T-helper 1 cell (primary cell): ENCODE measurements around the gene OMD.

Experiments
- DNase-seq, 5 donors: peaks; one replicate each; pipeline ENCODE4 v3.0.0-alpha.2; 2012 to 2020
- total RNA-seq, 4 donors: gene quantifications; one replicate each; lab custom pipeline; 2026; lab: John Stamatoyannopoulos, UW

Gene OMD, protein sequence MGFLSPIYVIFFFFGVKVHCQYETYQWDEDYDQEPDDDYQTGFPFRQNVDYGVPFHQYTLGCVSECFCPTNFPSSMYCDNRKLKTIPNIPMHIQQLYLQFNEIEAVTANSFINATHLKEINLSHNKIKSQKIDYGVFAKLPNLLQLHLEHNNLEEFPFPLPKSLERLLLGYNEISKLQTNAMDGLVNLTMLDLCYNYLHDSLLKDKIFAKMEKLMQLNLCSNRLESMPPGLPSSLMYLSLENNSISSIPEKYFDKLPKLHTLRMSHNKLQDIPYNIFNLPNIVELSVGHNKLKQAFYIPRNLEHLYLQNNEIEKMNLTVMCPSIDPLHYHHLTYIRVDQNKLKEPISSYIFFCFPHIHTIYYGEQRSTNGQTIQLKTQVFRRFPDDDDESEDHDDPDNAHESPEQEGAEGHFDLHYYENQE
- 0 reads per million in 4 donors for total RNA-seq

DNA sequence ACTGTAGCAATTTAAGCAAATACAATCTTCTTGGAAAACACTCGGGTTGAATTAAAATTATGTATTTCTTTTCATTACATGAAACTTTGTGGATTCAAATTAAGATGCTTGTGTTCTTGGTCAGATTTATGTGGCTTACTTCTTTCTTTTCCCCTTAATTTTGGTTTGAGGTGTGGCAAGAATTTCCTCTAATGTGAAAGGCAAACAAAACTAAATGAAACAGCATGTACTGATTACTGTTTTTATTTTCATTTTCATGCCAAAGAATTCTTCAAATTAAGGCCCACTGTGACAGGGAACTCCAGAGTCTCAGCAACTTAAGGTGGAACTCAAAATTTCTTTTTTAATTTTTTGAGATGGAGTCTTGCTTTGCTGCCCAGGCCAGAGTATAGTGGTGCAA is at the start of gene OMD:
Gene OMD, minus strand, starts transcription at position 132 of the 400 bp plus-strand sequence. CDS start 6,913 bp downstream, outside the sequence.
- no peak for DNase-seq

DNA sequence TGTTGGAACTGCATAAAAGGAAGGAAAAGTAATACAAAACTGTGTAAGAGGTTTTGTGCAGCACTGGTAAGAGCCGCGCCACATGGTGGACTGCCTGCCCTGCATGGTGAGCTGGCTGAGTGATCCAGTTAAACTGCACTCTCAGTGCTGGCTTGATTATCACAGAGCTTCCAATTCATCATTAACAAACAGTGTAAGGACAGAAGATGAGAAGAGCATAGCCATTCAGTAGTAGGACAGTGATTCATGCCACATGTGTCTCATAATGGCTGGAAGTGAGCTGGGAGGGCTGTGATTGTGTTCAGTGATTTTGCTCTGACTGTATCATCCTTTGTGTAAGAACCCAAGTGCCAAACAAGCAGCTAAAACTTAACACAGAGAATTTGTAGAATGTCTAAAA is 43.9 kb upstream of the OMD start:
- no peak for DNase-seq

DNA sequence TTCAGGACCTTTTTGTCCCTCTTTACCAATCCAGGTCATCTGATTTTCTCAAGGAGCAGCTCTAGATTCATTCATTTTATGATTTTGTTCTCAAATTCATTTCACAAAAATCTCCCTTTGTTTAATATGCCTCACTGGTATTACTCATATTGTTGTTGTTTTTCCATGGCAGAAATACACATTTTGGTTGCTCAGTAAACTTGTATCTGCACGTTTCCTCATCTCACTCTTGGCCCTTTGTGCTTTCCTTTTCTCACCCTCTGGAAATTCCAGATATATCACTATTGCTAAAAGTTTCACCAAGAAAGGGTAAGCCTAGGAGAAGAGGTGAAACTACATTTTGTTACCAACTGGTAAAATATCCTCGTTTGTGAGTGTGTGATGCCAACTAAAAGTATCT is 43.2 kb upstream of the OMD start:
- DNase-seq: no peak

DNA sequence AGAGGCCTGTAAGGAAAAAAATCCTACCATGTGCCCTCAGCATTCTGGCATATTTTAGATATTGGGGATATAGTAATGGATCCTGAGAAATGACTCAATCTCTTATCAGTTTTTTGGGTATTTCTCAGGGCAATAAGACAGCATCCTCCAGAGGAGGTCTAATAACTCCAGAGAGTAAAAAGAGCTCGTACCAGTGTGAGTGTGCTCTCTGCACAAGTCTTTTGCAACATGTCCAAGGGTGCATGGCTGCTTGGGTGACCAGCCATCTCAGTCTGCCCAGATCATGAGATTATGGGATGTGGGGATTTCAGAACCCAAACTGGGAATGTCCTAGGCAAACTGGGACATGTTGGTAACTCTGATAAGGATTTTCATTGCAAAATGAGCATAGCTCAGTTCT is 42.8 kb upstream of the OMD start:
- DNase-seq: no peak

DNA sequence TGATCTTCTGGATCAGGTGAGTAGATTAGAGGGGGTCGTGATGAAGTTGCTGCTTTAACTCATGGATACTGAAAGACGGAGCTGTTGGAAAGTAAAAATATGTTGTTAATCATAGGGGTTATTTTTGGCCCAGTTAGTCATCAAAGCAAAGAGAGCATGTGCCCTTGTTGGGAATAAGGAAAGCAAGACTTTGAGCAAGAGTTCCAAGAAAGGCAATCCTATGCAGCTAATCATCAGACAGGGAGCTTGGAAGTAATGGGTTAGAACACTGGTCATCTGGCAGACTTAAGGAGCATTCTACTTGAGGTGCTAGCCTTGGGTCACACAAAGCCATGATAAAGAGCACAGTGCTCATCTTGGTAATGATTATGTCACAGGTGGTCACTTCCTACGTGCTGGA is 39.7 kb upstream of the OMD start:
- DNase-seq: no peak

DNA sequence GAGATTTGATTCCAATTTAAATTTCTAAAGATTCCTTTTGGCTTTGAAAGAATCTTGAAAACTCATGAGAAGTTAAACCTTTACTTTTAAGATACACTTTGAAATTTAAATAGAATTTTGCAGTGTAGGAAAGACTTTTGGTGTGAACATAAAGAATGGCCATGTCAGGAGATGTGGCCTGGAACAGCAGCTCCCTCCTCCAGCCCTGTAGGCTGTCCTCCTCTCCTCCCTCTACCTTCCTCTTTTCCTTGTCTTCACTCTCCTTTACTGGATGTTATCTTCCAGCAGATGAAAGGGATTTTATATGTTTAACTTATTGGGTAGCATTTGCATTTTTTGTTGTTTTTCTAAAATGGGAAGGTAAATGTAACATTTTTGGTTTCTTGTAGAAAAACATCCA is 39.1 kb upstream of the OMD start:
- no peak for DNase-seq

DNA sequence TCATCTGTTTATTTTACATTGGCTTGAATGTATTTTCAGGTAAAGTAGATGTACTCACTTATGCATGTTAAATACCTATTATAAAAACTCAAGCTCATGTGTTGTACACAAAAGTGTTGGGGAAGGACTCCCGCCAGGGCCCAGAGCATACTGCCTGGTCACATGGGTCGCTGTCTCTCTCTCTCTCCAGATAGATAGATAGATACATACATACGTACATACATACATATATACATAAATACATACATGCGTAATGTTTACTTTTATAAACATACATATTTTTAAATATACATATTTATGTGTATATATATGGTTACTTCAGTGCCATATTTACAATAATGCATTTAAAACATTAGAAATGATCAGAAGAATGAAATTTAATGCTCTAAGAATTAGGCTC is 33.3 kb upstream of the OMD start:
- DNase-seq: no peak

DNA sequence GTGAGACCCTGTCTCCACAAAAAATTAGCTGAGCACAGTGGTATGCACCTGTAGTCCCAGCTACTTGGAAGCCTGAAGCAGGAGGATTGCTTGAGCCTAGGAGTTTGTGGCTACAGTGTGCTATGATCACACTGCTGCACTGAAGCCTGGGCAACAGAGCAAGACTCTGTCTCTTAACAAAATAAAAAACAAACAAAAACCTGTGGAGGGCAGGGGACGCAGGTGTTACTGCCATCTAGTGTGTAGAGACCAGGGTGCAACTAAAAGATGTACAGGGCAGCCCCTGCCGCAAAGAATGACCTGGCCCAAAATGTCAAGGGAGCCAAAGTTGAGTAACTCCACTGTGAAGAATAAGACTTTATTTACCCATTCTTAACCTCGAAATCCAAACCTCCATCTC is 30.9 kb upstream of the OMD start:
- DNase-seq: peak in 1 of 5 donors; percentile 18

DNA sequence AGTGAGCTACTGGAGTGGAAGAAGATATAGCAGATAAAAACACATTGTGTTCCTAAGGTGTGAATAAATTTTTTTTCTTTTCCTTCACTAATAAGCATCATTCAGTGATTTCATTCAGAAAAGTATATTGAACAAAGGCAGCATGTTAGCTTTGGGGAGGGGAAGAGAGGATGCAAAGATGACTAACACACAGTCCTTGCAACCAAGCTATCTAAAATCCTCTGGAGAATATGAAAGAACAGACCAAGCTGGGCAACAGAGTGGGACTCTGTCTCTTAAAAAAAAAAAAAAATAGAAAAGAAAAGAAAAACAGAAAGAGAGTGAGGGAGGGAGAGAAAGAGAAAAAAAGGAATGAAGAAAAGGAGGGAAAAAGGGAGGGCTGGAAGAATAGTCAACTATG is 22.3 kb upstream of the OMD start:
- no peak for DNase-seq

DNA sequence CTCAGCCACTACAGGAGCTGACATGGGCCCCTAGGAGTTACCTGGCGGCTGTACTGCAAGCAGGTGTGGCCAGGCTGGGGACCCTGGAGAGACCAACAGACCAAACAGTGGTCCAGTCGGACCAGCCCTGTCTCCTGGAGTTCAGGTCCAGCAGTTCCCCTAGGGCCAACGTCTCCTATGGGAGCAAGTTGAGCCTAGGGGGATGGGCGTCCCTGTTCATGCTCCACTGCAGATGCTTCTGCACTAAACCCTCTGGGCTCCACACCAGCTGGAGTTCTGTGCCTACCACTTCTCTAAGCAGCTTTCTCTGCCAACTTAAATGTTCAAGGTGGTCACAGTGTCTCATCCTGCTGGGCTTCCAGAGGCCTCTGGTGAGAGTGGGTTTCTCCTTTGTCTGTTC is 20.6 kb upstream of the OMD start:
- DNase-seq: no peak

DNA sequence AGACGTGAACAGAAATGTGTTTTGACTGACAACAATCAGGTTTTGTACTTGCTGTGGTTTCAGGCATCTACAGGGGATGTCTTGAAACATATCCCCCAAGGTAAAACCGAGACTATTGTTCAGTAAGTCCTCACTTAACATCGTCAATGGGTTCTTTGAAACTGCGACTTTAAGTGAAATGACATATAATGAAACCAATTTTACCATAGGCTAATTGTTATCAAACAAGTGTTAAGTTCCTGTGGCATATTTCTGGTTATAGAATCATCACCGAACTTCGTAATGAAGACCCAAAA is 16.4 kb upstream of the OMD start:
- DNase-seq: peak in 1 of 5 donors; percentile 75

DNA sequence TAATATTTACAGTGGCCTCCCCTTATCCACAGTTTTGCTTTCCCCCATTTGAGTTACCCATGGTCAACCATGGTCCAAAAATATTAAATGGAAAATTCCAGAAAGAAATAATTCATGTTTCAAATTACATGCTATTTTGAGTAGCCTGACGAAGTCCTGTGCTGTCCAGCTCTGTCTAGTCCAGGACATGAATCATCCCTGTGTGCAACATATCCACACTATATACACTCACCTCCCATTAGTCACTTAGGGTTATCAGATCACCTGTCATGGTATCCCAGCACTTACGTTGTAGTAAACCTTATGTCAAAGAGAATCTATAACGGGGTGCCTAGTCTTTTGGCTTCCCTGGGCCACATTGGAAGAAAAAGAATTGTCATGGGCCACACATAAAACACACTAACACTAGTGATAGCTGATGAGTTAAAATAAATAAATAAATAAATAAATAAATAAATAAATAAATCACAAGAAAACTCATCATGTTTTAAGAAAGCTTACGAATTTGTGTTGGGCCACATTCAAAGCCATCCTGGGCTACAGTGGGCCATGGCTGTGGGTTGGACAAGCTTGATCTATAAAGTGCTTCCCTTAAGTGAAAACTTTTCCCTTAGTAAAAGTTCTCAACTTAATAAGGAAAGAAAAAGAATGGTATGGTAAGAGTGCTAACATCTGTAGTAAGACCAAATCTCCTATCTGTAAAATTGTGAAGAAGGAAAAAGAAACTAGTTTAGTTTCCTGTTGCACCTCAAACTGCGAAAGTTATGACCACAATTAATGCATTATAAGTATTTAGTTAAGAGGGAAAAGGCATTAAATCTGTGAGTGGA is 15.9 kb upstream of the OMD start:
- DNase-seq: no peak

DNA sequence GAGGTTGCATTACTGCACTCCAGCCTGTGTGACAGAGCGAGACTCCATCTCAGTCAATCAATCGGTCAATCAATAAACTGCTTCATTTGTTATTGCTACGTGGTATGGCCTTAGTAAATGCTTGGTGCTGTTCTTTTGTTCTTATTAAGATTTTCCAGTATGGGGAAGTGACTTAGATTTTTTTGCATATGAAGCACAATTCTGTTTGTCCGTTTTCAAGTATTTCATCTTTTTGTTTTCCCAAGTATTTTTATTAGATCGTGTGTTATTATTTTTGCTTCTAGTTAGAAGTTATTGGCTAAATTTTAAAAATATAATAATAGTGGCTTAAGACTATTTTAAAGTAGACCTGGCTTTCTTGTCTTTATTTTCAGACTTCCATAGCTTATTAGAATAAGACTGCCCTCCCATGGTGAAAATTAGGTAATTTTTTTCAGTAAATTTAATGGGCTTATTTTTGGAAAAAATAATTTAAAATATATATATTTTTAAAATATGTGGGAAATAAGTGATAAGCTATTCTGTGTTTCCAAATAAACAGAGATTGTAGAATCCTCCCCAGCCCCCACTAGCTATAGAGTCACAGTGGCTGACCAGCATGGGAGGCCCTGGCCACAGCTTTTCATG is 14.7 kb upstream of the OMD start:
- DNase-seq: no peak

DNA sequence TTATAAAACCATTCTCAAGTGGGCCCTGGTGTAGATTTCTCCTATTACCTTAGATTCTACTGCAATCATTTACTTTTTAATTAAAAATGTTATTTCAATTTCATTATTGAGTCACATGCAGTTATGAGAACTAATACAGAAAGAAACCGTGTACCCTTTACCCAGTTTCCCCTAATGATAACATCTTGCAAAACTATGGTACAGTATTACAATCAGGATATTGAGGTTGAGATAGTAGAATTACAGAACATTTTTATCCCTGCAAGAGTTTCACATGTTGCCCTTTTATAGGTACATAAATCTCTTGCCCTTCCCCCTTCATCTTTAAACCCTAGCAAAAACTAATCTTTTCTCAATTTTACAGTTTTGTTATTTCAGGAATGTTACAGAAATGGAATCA is 11.0 kb upstream of the OMD start:
- no peak for DNase-seq

DNA sequence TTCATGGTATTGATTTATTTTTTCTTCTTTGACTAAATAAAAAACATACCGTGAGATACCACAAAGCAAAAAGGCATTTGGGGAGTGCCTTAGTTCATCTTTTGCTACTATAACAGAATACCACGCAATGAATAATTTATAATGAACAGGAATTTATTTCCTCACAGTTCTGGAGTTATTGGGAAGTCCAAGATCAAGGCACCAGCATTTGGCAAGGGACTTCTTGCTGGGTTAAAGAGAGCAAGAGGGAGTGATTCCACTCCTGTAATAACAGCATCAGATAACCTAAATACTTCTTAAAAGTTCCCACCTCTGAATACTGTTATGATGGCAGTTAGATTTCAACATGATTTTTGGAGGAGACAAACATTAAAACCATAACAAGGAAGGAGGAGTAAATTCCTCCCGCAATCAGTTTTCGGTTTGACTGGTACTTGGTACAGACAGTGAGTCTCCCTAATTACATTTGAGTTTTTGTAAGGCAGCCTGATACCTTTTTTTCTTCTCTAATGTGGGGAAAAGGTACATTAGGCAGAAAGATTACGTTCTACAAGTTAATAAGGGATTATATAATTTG is 8.8 kb upstream of the OMD start:
- DNase-seq: no peak

DNA sequence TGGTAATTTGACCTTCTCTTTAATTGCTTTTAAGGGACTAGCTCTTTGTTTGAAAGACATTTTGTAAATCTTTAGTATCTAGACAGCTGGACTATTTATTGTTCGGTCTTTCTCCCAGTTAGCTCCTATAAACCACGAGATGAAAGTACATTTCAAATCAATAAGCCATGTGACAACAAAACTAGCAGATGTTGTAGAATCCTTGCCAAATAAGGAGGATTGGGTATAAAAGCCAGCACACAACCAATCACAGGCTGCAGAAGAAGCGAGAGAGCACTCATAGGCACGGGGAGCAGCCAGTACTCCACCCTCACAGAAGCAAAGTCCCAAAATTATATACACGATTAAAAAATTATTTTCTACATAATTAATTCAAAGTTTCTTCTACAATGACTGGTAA is 8.1 kb upstream of the OMD start:
- no peak for DNase-seq

DNA sequence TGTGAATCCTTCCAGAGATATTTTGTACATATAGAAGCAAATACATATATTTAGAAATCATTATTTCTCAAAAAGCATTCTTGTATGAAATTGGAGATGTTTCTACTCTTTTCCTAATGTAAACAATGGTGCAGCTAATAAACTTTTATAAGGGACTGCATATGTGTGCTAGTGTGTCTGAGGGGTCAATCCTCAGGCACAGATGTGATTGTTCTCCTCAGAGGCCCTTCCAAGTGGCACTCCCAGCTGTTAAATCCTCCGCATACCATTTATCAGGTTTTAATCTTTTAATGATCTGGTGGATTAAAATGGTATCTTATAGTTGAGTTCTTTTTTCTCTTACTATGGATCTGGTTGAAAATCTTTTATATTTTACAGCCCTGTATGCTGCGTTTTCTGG is 5.6 kb upstream of the OMD start:
- no peak for DNase-seq

DNA sequence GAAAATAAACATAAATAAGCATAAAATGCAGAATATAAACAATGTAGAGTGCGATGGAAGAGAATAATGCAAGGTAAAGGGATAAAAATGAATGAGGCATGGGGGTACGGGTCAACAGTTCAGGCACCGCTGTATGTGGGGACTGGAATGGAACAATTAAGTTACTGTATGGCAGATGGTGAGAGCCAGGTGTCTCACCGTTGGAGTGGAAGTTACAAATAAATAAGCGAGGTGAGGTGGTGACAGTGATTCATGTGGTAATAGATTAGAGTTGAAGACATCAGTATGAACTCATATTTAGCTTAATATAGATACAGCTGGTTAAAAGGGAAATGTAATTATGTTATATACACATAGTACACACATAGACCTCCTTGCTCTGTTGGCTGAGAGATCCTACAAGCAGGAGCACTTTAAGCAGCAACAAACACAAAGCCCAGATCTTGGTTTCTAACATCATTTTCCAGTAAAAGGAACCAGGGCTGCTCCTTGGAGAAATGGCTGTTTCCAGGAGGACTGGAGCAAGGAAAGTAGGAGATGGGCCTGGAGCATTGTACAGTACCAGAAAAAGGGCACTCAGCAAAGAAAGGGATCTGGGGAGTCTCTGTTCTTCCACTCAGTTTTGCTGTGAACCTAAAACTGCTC is 2.4 kb upstream of the OMD start:
- DNase-seq: no peak

DNA sequence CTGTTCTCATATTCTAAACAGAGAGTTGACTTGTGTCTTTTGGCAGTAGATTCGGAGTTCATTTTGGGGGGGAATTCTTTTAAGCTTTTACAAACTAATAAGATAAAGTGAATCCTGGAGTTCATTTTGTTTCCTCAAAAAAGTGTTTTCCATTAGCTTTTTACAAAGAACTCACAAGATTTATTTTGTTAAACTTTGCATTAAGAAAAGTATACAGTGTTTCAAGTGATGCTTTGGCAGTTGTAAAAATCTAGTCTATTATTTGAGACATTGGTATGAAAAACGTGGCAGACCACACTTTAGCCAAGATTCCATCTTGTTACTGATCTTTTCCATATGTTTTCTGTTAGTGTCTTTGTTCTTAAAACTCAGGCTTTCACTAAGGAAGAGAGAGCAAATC is 1.2 kb upstream of the OMD start:
- DNase-seq: no peak

DNA sequence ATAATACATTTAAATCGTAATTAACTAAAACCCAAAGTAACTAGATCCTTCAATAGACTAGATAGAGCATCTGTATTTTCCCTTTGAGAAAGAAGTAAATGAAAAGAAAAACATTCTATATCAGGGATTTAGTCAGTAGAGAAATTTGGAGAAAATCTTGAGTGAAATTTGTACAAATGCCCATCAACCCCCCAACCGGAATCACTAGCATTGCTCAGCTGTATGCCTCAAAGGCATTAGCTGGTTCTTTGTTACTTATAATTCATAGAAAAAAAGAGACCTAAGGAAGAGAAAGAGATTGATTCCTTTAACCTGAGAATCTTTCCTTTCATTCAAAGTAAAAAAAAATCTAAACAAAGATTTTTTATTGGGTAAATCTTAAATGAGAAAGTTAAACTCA is 659 bp downstream of the OMD start:
- no peak for DNase-seq

DNA sequence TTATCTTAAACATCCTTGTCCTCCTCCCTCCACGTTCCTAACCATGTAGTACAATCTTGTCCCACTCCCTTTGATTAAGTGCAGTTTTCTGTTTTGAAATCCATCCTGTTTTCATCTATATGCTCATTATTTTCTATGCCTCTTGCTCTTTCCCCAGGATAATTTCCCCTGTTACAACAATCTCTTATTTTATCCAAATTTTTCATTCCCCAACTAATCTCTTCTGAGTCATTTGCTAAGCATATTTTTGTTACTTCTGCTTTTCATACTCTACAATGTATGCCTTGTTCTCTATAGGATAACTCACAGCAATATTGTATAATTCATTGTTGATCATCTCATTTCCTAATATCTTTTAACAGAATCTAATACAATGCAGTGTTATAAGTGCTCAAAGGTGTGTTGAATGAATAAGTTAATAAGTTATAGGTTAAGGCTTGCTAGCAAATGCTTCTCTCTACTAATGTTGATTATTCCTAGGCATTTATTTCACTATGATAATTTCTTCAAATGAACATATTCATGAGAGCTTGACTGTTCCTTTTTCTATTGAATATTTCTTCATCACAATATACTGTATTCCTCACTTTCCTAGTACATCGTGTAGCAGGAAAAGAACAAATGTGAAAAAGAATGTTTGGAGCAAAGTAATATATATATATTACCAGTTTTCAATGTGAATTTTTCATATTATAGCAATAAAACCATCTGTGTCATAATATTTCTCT is 1.5 kb downstream of the OMD start:
- DNase-seq: no peak

DNA sequence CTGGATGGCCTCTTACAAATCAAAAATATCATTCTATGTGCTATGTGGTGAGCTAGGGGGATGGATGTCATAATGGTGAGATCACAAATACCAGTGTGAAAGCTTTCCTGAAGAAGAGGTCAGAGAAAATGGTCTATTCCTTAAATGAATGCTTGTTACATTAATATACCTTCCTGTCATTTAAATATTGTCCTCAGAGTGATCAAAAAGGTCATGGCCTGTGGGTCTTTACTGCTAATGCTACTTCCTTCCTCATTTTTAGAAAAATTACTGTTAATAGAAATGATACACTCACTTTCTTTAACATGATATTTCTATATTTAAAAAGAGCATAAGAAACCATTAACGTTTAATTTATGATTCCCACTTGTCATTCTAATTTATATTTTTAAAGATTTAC is 9.7 kb downstream of the OMD start:
- DNase-seq: no peak
